Peyer's patch (tissue), 4 donors: ENCODE results near the gene SLC29A2.

ENCODE experiments used
- CTCF ChIP-seq, 6 experiments: fragments of 450-650 bp in 4 of 6; fragments of 200-600 bp in 2 of 6; sonication (generic) in 1 of 6; IDR thresholded peaks; one replicate each; pipeline ENCODE4 v1.5.1; 2017 to 2019; ENCODE audit warnings: antibody characterized with exemption in 6 of 6, mild to moderate bottlenecking in 3 of 6, moderate library complexity in 1 of 6
- POLR2A ChIP-seq, 2 donors: fragments of 450-650 bp; IDR thresholded peaks; one replicate each; pipeline ENCODE4 v1.5.1; 2017; ENCODE audit warnings: antibody characterized with exemption in 2 of 2, mild to moderate bottlenecking in 2 of 2, moderate library complexity in 2 of 2

GRCh38 chr11:66349084-66349386, 22.5 kb downstream of the SLC29A2 start:
- no peak for TF ChIP-seq CTCF (IDR thresholded peaks at IDR 0.05)
- TF ChIP-seq POLR2A (IDR thresholded peaks at IDR 0.05), result no peak
